ENCODE measurements around the gene FURIN. TPM values are rescaled to one million over a fixed set of nuclear protein-coding genes. Genes with fewer than 3 reads are reported as not detected.
A peak's percentile ranks its signal among the peaks of the same experiment; 100 is the strongest.

Gene FURIN
- total and polyA plus RNA-seq, 8 donors: 43.6 to 114 (median 61.1) TPM

DNA sequence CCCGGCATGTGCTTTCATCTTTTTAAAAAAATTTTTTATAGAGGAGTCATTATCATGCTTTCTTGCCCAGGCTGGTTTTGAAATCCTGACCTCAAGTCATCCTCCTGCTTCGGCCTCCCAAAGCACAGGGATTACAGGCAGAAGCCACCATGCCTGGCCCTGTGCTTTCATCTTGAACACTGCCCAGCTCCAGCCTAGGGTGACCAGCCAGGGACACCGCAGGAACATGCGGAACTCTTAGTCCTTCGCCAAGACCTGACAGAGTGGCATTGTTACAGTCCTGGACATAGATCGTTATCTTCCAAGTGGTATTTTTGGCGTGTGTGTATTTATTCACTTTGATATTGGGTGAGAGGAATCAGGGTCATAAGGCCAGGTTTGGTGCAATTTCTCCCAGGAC, 7.9 kb upstream of the FURIN start:
- Histone ChIP-seq H3K36me3 (no peaks in the 10 kb centered on the region), H3K27ac (peak overlapping the region in 1 of 2 donors; percentile 60), H3K4me3 (no peak overlapping the region), H3K27me3 (no peaks in the 10 kb centered on the region), H3K9me3 (no peaks in the 10 kb centered on the region), H3K4me1 (peaks cover 0 to 59% of the 10 kb centered on the region in 2 donors)
- intact Hi-C loops (cut with DNase I): no loop called here
- DNase-seq (no peak), ATAC-seq (no peak)
- TF ChIP-seq, protein P1, sequence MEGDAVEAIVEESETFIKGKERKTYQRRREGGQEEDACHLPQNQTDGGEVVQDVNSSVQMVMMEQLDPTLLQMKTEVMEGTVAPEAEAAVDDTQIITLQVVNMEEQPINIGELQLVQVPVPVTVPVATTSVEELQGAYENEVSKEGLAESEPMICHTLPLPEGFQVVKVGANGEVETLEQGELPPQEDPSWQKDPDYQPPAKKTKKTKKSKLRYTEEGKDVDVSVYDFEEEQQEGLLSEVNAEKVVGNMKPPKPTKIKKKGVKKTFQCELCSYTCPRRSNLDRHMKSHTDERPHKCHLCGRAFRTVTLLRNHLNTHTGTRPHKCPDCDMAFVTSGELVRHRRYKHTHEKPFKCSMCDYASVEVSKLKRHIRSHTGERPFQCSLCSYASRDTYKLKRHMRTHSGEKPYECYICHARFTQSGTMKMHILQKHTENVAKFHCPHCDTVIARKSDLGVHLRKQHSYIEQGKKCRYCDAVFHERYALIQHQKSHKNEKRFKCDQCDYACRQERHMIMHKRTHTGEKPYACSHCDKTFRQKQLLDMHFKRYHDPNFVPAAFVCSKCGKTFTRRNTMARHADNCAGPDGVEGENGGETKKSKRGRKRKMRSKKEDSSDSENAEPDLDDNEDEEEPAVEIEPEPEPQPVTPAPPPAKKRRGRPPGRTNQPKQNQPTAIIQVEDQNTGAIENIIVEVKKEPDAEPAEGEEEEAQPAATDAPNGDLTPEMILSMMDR (IDR thresholded peaks at IDR 0.05): no peak

DNA sequence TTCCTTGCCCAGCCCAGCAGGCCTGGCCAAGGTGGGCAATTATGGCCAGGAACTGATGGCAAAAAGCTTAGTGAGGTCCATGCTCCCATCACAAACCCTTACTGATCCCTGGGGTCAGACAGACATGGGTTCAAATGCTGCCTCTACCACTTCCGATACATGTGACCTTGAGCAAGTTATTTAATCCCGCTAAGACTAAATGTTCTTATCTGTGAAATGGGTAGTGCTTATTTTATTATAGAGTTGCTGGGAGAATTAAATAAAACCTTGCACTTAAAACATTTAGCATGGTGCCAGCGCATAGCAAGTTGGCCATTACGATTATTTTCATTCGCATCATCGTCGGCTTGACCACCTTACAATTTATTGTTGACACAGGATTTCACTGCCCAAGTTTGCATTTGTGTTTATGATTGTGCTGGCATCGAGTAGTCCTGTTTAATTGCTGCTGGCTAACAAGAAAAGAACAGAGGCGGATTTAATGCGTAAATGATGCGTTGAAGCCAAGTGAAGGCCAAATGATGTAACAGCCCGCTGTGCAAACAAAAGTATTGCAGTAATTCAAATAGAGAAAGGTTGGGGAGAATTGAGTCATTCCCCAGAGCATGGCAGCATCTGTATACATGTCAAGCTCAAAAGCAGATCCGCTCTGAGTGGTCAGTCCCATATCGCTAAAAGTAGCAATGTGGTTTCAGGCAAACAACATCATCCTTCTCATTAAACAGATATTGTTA, 7.3 kb upstream of the FURIN start:
- Histone ChIP-seq H3K27ac (peak overlapping the region in 1 of 2 donors; percentile 60), H3K4me3 (no peak overlapping the region), H3K36me3 (no peaks in the 10 kb centered on the region), H3K9me3 (no peaks in the 10 kb centered on the region), H3K27me3 (no peaks in the 10 kb centered on the region), H3K4me1 (peaks cover 0 to 62% of the 10 kb centered on the region in 2 donors)
- DNase-seq: no peak
- TF ChIP-seq, protein P1 (IDR thresholded peaks at IDR 0.05): no peak
- no peak for ATAC-seq
- intact Hi-C loops (cut with DNase I): no loop called here

DNA sequence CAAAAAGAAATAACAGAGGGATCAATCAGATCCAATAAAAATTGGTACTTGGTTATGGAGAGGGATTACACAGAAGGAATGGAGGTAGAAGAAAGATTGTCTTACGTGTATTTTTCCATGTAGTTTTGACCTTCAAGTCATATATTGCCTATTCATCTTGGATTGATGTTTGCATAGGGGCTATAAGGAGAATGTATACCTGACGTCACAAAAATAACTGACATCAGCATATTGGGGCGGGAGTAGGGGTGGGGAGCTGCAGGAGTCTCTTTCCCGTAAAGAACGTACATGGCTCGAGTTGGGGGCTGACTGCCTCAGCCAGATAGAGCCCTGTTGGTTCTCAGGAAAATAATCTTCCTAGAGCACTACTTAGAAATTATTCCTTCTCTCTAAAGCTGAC, 5.9 kb upstream of the FURIN start:
- Histone ChIP-seq H3K4me1 (peaks cover 0 to 60% of the 10 kb centered on the region in 2 donors), H3K4me3 (no peak overlapping the region), H3K27me3 (no peaks in the 10 kb centered on the region), H3K9me3 (no peaks in the 10 kb centered on the region), H3K27ac (peak overlapping the region in 1 of 2 donors; percentile 81), H3K36me3 (no peaks in the 10 kb centered on the region)
- no peak for DNase-seq
- no peak for ATAC-seq
- intact Hi-C loops (cut with DNase I): no loop called here
- TF ChIP-seq, protein P1 (IDR thresholded peaks at IDR 0.05): no peak

DNA sequence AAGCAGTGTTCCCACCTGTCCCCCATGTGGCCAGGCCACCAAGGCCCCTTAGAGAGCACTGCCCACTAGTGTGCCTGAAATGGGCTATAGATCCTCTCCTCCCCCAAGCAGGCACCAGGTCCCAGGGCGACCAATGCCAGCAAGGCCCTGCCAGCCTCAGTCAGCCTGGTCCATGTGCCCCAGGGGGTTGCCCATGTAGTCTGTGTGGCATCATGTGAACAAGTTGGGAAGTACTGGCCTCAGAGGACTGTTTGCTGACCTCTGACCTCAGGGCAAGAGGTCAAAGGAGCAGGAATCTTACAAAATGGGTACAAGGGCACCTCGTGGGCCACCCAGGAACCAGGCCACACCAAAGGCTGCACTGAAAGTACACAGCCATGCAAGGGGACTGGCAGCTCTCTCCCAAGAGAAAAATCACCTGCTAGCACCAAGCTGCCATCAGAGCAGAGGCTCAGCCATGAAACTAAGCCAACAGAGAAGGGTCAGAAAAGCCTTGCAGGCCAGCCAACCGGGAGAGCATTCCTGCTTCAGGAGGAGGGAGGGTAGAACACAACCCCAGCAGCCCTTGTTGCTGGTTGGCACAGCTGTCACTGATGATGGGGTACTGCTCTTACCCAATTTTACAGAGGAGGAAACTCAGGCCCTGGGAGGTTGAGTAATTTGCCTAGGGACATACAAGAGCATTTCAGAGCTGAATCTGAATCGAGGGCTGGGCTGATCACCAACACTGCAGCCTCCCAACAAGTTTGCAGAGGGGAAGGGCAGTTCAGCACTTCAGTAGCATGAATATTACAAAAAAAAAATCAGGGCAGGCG, 5.2 kb upstream of the FURIN start:
- peak; percentile 65 for ATAC-seq
- TF ChIP-seq, protein P1 (IDR thresholded peaks at IDR 0.05): no peak
- intact Hi-C loops (cut with DNase I): no loop called here
- DNase-seq: peak in 2 of 4 donors; percentile 63 to 71
- H3K27me3 ChIP-seq: no peaks in the 10 kb centered on the region
- H3K4me3 ChIP-seq: no peak overlapping the region
- H3K4me1 ChIP-seq: peaks cover 2 to 62% of the 10 kb centered on the region in 2 donors
- H3K36me3 ChIP-seq: no peaks in the 10 kb centered on the region
- no peaks in the 10 kb centered on the region for H3K9me3 ChIP-seq
- peak overlapping the region in 1 of 2 donors; percentile 81 for H3K27ac ChIP-seq

DNA sequence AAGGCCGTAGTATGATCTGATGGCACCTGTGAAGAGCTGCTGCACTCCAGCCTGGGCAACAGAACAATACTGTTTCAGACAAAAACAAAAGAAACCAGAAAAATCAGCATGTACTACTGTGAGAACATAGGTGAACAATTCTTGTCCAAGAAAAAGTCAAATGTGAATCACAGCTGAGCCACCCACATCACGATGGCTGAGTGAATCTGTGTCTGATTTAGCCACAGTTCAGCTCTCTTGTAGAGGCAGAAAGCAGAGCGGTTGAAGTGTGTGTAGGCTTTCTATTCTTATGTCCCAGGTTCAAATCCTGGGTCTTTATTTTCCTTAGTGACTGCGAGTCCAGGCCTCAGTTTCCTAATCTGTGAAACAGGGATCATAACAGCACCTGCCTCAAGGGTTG, 4.4 kb upstream of the FURIN start:
- peaks cover 8 to 71% of the 10 kb centered on the region in 2 donors for H3K4me1 ChIP-seq
- TF ChIP-seq, protein P1 (IDR thresholded peaks at IDR 0.05): no peak
- no peaks in the 10 kb centered on the region for H3K27me3 ChIP-seq
- ATAC-seq: no peak
- H3K4me3 ChIP-seq: no peak overlapping the region
- DNase-seq: no peak
- H3K9me3 ChIP-seq: no peaks in the 10 kb centered on the region
- intact Hi-C loops (cut with DNase I): no loop called here
- H3K27ac ChIP-seq: peak overlapping the region in 1 of 2 donors; percentile 81
- H3K36me3 ChIP-seq: no peaks in the 10 kb centered on the region
